Activated naive CD4-positive, alpha-beta T cell treated with anti-CD3 and anti-CD28 coated beads, Interleukin-2, amount 10 ng/mL, durations not matched to agents 7 days and 5 days (primary cell): Measurements from ENCODE around the gene MARCHF2.
"Not testable (repeated sequence)": the region's sequence is repeated elsewhere in the genome, so short reads cannot be mapped to it uniquely, and the experiment has no call there.

Experiments
- CTCF ChIA-PET: fragments of 350-600 bp; sonication (Branson Sonifier 250); formaldehyde crosslinking; loops from one replicate; lab custom pipeline; 2021; ENCODE audit warnings: antibody characterized with exemption; lab: Charles Lee
- DNase-seq: peaks from one replicate; pipeline ENCODE4 v3.0.0-alpha.2; 2020
- H3K27ac Mint-ChIP-seq: one replicate; pipeline ENCODE4 v1.8.0; 2021; ENCODE audit warnings: mild to moderate bottlenecking, moderate library complexity, mixed read lengths
- H3K27me3 Mint-ChIP-seq: one replicate; pipeline ENCODE4 v1.8.0; 2021; ENCODE audit warnings: mild to moderate bottlenecking, mixed read lengths
- H3K36me3 Mint-ChIP-seq: one replicate; pipeline ENCODE4 v1.8.0; 2021; ENCODE audit warnings: mixed read lengths
- H3K4me1 Mint-ChIP-seq: one replicate; pipeline ENCODE4 v1.8.0; 2021; ENCODE audit warnings: mixed read lengths
- H3K4me3 Mint-ChIP-seq: one replicate; pipeline ENCODE4 v1.8.0; 2021; ENCODE audit warnings: mild to moderate bottlenecking, moderate library complexity, mixed read lengths
- H3K9me3 Mint-ChIP-seq: one replicate; pipeline ENCODE4 v1.8.0; 2021; ENCODE audit warnings: mixed read lengths

MARCHF2 gene

DNA sequence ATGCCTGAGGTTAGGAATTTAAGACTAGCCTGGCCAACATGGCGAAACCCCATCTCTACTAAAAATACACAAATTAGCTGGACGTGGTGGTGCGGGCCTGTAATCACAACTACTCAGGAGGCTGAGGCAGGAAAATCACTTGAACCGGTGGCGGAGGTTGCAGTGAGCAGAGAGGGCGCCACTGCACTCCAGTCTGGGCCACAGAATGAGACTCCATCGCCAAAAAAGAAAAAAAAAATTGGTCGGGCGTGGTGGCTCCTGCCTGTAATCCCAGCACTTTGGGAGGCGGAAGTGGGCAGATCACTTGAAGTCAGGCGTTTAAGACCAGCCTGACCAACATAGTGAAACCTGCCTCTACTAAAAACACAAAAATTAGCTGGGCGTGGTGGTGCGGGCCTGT, 2.4 kb upstream of the MARCHF2 start:
- H3K27me3 Mint-ChIP-seq, H3K4me3 Mint-ChIP-seq, H3K27ac Mint-ChIP-seq, DNase-seq, H3K4me1 Mint-ChIP-seq, H3K9me3 Mint-ChIP-seq, H3K36me3 Mint-ChIP-seq: not testable (repeated sequence)
- CTCF ChIA-PET, result interaction anchor here (1.1 kb wide), 1 partner anchor 168 kb away, joined by 3 read pairs; no protein-coding TSS in a partner anchor

DNA sequence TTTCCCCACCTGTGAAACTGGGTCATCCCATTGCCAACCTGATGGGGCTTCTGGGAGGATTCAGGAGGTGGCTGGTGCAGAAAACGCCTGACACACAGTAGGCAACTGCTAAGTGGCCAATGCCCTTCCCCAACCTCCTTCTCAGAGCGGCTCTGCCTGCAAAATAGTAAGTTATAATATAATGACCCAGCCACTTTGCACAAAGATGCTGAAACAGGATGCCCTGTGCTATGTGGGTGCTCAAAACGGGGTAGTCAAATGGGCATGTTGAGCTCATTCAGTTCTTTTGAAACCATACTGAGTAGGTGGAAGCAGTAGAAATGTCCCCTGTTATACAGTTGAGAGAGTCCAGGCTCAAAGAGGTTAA, 507 bp downstream of the MARCHF2 start:
- CTCF ChIA-PET, result interaction anchor here (0.6 to 2.7 kb wide), 11 partner anchors 9 to 202 kb away, joined by 3 to 16 read pairs (median 5); partner anchors contain the start of gene MYO1F
- no peaks in the 10 kb centered on the region for H3K36me3 Mint-ChIP-seq
- DNase-seq, result peak; percentile 33
- H3K4me1 Mint-ChIP-seq, result peaks cover 10% of the 10 kb centered on the region
- no peak overlapping the region for H3K27ac Mint-ChIP-seq
- H3K9me3 Mint-ChIP-seq, result no peaks in the 10 kb centered on the region
- peaks cover 8% of the 10 kb centered on the region for H3K27me3 Mint-ChIP-seq
- H3K4me3 Mint-ChIP-seq, result peak overlapping the region; percentile 63

DNA sequence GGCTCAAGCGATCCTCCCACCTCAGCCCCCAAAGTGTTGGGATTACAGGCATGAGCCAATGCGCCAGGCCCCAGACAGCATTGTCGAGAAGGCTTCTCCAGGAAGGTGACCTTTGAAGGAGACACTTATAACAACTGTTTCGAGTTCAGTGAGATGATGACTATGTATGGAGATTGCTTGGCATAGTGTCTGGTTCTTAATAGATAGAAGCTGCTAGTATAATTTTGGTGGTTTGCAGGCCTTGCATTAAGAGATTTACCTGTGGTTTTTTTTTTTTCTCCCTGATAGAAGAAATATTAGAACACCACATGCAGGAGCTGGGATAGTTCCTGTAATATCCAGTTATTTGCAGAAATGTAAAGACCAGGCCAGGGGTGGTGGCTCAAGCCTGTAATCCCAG, 3.7 kb downstream of the MARCHF2 start:
- Mint-ChIP-seq H3K27me3 (peaks cover 4% of the 10 kb centered on the region), H3K4me3 (no peak overlapping the region), H3K36me3 (no peaks in the 10 kb centered on the region), H3K4me1 (peaks cover 6% of the 10 kb centered on the region), H3K27ac (no peak overlapping the region), H3K9me3 (no peaks in the 10 kb centered on the region)
- CTCF ChIA-PET, result no interaction called here
- DNase-seq, result no peak

- H3K27ac Mint-ChIP-seq, result no peak overlapping the region
- CTCF ChIA-PET, result interaction anchor here (1.0 to 3.8 kb wide), 2 partner anchors 8 to 159 kb away, joined by 3 to 16 read pairs; partner anchors contain the start of gene MARCHF2
- H3K4me3 Mint-ChIP-seq, result no peak overlapping the region
- no peaks in the 10 kb centered on the region for H3K4me1 Mint-ChIP-seq
- H3K27me3 Mint-ChIP-seq, result no peaks in the 10 kb centered on the region
- H3K9me3 Mint-ChIP-seq, result no peaks in the 10 kb centered on the region
- H3K36me3 Mint-ChIP-seq, result peaks cover 4% of the 10 kb centered on the region
- no peak for DNase-seq
These were observed 8.7 kb downstream of the MARCHF2 start for GRCh38 chr19:8421484-8422461.

- Mint-ChIP-seq H3K9me3 (no peaks in the 10 kb centered on the region), H3K4me3 (no peak overlapping the region), H3K36me3 (peaks cover 7% of the 10 kb centered on the region), H3K27me3 (no peaks in the 10 kb centered on the region), H3K4me1 (no peaks in the 10 kb centered on the region), H3K27ac (no peak overlapping the region)
- CTCF ChIA-PET, result interaction anchor here (3.8 kb wide), 1 partner anchor 11 kb away, joined by 16 read pairs; the partner anchor contains the start of gene MARCHF2
- no peak for DNase-seq
These were observed 10.7 kb downstream of the MARCHF2 start for GRCh38 chr19:8423817-8424223.

DNA sequence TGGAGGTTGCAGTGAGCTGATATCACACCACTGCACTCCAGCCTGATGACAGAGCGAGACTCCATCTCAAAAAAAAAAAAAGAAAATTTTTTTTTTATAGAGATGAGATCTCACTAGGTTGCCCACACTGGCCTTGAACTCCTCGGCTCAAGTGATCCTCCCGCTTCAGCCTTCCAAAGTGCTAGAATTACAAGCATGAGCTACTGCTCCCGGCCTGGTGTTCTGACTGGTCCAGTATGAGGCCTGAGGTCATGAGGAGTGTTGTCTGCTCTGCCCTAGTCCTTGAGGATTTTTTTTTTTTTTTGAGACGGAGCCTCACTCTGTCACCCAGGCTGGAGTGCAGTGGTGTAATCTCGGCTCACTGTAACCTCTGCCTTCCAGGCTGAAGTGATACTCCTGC, 12.2 kb downstream of the MARCHF2 start:
- not testable (repeated sequence) for H3K4me1 Mint-ChIP-seq, H3K27ac Mint-ChIP-seq, H3K9me3 Mint-ChIP-seq, H3K4me3 Mint-ChIP-seq, DNase-seq, H3K36me3 Mint-ChIP-seq, H3K27me3 Mint-ChIP-seq
- CTCF ChIA-PET, result interaction anchor here (1.1 kb wide), 1 partner anchor 157 kb away, joined by 3 read pairs; no protein-coding TSS in a partner anchor

GRCh38 chr19:8426283-8426682, 13.2 kb downstream of the MARCHF2 start:
- DNase-seq, result no peak
- H3K9me3 Mint-ChIP-seq, result no peaks in the 10 kb centered on the region
- peaks cover 10% of the 10 kb centered on the region for H3K36me3 Mint-ChIP-seq
- H3K4me1 Mint-ChIP-seq, result no peaks in the 10 kb centered on the region
- no peak overlapping the region for H3K27ac Mint-ChIP-seq
- H3K4me3 Mint-ChIP-seq, result no peak overlapping the region
- CTCF ChIA-PET, result interaction anchor here (1.1 kb wide), 1 partner anchor 156 kb away, joined by 3 read pairs; no protein-coding TSS in a partner anchor
- H3K27me3 Mint-ChIP-seq, result no peaks in the 10 kb centered on the region

DNA sequence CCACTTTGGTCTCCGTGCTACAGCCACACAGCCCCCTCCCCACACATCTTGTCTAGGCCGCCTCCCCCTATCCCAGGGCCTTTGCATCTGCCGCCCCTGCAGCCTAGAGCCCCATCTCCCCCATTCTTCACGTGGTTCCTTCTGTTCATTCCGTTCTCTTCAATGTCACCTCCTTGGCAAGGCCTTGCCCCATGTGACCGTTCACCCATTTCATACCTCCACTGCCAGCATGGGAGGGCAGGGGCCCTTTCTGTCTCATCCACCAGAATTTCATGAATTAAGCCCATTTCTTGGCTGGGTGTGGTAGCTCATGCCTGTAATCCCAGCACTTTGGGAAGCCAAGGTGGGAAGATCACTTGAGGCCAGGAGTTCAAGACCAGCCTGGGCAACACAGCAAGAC, 15.9 kb downstream of the MARCHF2 start:
- no peak for DNase-seq
- Mint-ChIP-seq H3K36me3 (peaks cover 9% of the 10 kb centered on the region), H3K27ac (no peak overlapping the region), H3K27me3 (no peaks in the 10 kb centered on the region), H3K9me3 (no peaks in the 10 kb centered on the region), H3K4me1 (no peaks in the 10 kb centered on the region), H3K4me3 (no peak overlapping the region)
- CTCF ChIA-PET, result no interaction called here

DNA sequence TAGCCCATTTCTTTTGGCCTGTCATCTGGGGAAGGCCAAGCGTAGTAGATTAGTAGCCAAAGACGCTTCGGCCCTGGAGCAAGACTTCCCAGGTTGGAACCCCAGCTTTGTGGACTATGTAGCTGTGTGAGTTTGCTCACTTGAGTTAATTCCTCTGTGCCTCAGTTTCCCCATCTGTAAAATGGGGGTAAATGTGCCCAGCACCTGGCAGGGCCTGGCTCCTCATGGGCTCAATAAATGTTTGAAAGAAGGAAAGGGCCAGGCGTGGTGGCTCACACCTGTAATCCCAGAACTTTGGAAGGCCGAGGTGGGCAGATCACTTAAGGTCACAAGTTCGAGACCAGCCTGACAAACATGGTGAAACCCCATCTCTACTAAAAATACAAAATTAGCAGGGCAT, 16.7 kb downstream of the MARCHF2 start:
- no peaks in the 10 kb centered on the region for H3K9me3 Mint-ChIP-seq
- H3K27ac Mint-ChIP-seq, result no peak overlapping the region
- DNase-seq, result no peak
- H3K27me3 Mint-ChIP-seq, result no peaks in the 10 kb centered on the region
- H3K4me1 Mint-ChIP-seq, result no peaks in the 10 kb centered on the region
- CTCF ChIA-PET, result no interaction called here
- H3K36me3 Mint-ChIP-seq, result peaks cover 9% of the 10 kb centered on the region
- H3K4me3 Mint-ChIP-seq, result no peak overlapping the region

DNA sequence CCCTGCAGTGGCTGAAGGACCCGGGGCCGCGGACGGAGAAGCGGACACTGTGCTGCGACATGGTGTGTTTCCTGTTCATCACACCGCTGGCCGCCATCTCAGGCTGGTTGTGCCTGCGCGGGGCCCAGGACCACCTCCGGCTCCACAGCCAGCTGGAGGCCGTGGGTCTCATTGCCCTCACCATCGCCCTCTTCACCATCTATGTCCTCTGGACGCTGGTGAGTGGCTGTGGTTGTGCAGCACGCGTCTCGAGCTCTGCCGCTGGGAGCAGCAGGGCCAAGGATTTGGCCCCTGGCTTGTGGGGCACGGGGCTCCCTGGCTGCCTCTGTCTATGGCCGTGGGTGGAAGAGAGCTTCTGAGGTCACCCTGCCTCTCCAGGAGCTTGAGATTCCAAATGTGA, 17.5 kb downstream of the MARCHF2 start:
- CTCF ChIA-PET, result no interaction called here
- no peak overlapping the region for H3K27ac Mint-ChIP-seq
- H3K27me3 Mint-ChIP-seq, result no peaks in the 10 kb centered on the region
- H3K9me3 Mint-ChIP-seq, result no peaks in the 10 kb centered on the region
- peaks cover 5% of the 10 kb centered on the region for H3K4me1 Mint-ChIP-seq
- no peak overlapping the region for H3K4me3 Mint-ChIP-seq
- H3K36me3 Mint-ChIP-seq, result peaks cover 9% of the 10 kb centered on the region
- DNase-seq, result no peak

- peaks cover 3% of the 10 kb centered on the region for H3K27me3 Mint-ChIP-seq
- H3K36me3 Mint-ChIP-seq, result peaks cover 6% of the 10 kb centered on the region
- no peak overlapping the region for H3K27ac Mint-ChIP-seq
- no peaks in the 10 kb centered on the region for H3K9me3 Mint-ChIP-seq
- DNase-seq, result no peak
- CTCF ChIA-PET, result no interaction called here
- H3K4me3 Mint-ChIP-seq, result no peak overlapping the region
- peaks cover 13% of the 10 kb centered on the region for H3K4me1 Mint-ChIP-seq
These were observed 25.1 kb downstream of the MARCHF2 start for GRCh38 chr19:8438236-8438635.

DNA sequence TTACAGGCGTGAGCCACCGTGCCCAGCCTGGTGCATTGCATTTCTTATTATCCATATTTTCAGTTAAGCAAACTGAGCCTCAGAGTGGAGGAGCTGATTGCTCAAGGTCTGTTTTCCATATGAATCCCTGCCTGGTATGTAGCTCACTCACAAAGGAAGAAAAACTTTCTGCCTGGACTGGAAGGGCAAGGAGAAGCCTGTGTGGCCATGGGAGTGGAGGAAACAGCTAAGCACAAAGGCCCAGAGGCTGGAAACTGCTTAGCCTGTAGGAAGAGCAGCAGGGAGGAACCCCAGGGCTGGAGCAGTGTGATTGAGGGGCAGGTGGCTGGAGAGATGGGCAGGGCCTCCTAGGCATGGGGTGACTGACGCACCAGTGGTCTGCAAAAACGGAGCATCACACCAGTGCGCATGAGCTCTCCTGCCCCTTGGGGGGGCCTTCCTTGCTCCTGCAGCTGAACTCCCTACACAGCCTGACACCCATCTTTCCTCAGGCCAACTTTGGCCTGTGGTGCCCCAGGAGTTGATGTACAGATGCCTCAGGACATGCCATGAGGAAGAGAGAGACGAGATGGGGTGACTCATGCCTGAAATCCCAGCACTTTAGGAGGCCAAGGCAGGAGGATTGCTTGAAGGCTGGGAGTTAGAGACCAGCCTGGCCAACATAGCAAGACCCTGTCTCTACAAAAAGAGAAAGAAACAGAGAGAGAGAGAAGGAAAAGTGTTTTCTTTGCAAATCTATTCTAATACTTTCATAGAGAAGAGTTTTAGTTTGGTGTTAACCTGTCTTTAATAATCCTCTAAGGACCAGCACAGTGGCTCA, 28.8 kb downstream of the MARCHF2 start:
- CTCF ChIA-PET, result no interaction called here
- H3K27ac Mint-ChIP-seq, result no peak overlapping the region
- DNase-seq, result no peak
- peaks cover 13% of the 10 kb centered on the region for H3K36me3 Mint-ChIP-seq
- H3K9me3 Mint-ChIP-seq, result no peaks in the 10 kb centered on the region
- peaks cover 25% of the 10 kb centered on the region for H3K4me1 Mint-ChIP-seq
- no peak overlapping the region for H3K4me3 Mint-ChIP-seq
- H3K27me3 Mint-ChIP-seq, result peaks cover 8% of the 10 kb centered on the region

DNA sequence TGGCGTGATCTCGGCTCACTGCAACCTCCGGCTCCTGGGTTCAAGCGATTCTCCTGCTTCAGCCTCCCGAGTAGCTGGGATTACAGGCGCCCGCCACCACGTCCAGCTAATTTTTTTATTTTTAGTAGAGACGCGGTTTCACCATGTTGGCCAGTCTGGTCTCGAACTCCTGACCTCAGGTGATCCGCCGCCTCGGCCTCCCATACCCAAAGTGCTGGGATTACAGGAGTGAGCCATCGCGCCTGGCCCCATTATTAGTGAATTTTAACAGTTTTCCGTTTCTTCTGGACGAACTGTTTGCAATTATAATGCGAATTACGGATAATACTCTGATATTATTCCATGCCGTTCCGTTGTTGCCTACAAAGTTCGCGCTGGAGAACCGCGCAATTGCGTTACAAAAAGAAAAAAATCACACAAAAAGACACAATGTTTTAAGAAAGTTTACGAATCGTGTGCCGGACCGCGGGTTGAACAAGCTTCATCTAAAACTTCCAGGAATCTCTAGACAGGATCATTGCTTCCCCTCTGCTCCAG, 31.1 kb downstream of the MARCHF2 start:
- peaks cover 43% of the 10 kb centered on the region for H3K4me1 Mint-ChIP-seq
- H3K36me3 Mint-ChIP-seq, result peaks cover 22% of the 10 kb centered on the region
- peak overlapping the region; percentile 98 for H3K27ac Mint-ChIP-seq
- not testable (repeated sequence) for DNase-seq, H3K9me3 Mint-ChIP-seq, H3K27me3 Mint-ChIP-seq
- CTCF ChIA-PET, result interaction anchor here (0.9 to 1.5 kb wide), 3 partner anchors 30 to 138 kb away, joined by 3 to 5 read pairs (median 4); no protein-coding TSS in a partner anchor
- H3K4me3 Mint-ChIP-seq, result peak overlapping the region; percentile 98
